HEK293 (cell line): ENCODE data around the gene KCNMB1.

Experiments used
- KLF9 ChIP-seq: fragments of 450-650 bp; formaldehyde crosslinking; IDR thresholded peaks from 2 replicates; pipeline ENCODE4 v1.5.1; 2016; ENCODE audit warnings: missing biosample characterization, missing genetic modification characterization, low read depth
- ZBTB21 ChIP-seq: fragments of 450-650 bp; formaldehyde crosslinking; IDR thresholded peaks from 2 replicates; pipeline ENCODE4 v1.5.1; 2017; ENCODE audit warnings: missing biosample characterization, missing genetic modification characterization
- ZNF175 ChIP-seq: fragments of 450-650 bp; formaldehyde crosslinking; IDR thresholded peaks from 2 replicates; pipeline ENCODE4 v1.5.1; 2016; ENCODE audit warnings: missing biosample characterization, missing genetic modification characterization
- ZNF530 ChIP-seq: fragments of 450-650 bp; formaldehyde crosslinking; IDR thresholded peaks from 2 replicates; pipeline ENCODE4 v1.5.1; 2016; ENCODE audit warnings: low read depth, missing biosample characterization, missing genetic modification characterization
- ZNF776 ChIP-seq: fragments of 450-650 bp; formaldehyde crosslinking; IDR thresholded peaks from 2 replicates; pipeline ENCODE4 v1.5.0; 2017; ENCODE audit warnings: missing biosample characterization, missing genetic modification characterization, borderline replicate concordance
- ZSCAN23 ChIP-seq: fragments of 450-650 bp; formaldehyde crosslinking; IDR thresholded peaks from 2 replicates; pipeline ENCODE4 v1.5.1; 2016; ENCODE audit warnings: missing biosample characterization, missing genetic modification characterization
- TF ChIP-seq, protein P1 (sequence below): fragments of 450-650 bp; formaldehyde crosslinking; IDR thresholded peaks from 2 replicates; pipeline ENCODE4 v1.5.1; 2016; ENCODE audit warnings: missing biosample characterization, missing genetic modification characterization
- TF ChIP-seq, protein P2 (sequence below): fragments of 450-650 bp; formaldehyde crosslinking; IDR thresholded peaks from 2 replicates; pipeline ENCODE4 v1.5.1; 2016; ENCODE audit warnings: missing biosample characterization, missing genetic modification characterization

DNA sequence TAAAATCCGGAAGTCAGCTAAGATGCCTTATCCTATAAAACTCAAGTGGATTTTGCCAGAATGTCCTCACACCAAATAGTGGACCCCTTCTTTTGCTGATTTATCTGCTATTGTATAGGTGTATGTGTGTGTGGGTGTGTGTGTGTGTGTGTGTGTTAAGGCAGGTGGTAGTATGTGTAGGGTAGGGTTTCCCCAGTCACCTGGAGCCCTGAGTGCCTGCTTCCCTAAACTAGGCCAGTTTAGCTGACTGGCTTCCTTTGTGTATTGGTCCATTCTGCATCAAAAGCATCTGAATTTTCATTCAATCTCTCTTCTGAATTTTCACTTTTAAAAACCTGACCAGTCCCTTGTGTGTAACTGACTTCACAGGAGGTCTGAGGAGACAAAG lies 49.4 kb downstream of the KCNMB1 start:
- TF ChIP-seq ZBTB21 (tag by site-specific recombination) (no peak), ZNF175 (tag by site-specific recombination) (no peak), ZSCAN23 (tag by site-specific recombination) (no peak), KLF9 (no peak), ZNF776 (tag by site-specific recombination) (no peak), ZNF530 (tag by site-specific recombination) (no peak)
- TF ChIP-seq, protein P1, sequence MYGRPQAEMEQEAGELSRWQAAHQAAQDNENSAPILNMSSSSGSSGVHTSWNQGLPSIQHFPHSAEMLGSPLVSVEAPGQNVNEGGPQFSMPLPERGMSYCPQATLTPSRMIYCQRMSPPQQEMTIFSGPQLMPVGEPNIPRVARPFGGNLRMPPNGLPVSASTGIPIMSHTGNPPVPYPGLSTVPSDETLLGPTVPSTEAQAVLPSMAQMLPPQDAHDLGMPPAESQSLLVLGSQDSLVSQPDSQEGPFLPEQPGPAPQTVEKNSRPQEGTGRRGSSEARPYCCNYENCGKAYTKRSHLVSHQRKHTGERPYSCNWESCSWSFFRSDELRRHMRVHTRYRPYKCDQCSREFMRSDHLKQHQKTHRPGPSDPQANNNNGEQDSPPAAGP: no peak
- TF ChIP-seq, protein P2, sequence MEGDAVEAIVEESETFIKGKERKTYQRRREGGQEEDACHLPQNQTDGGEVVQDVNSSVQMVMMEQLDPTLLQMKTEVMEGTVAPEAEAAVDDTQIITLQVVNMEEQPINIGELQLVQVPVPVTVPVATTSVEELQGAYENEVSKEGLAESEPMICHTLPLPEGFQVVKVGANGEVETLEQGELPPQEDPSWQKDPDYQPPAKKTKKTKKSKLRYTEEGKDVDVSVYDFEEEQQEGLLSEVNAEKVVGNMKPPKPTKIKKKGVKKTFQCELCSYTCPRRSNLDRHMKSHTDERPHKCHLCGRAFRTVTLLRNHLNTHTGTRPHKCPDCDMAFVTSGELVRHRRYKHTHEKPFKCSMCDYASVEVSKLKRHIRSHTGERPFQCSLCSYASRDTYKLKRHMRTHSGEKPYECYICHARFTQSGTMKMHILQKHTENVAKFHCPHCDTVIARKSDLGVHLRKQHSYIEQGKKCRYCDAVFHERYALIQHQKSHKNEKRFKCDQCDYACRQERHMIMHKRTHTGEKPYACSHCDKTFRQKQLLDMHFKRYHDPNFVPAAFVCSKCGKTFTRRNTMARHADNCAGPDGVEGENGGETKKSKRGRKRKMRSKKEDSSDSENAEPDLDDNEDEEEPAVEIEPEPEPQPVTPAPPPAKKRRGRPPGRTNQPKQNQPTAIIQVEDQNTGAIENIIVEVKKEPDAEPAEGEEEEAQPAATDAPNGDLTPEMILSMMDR (tag by site-specific recombination): no peak
